GM12801 (cell line): ENCODE measurements around the gene CKLF.

Source experiments
- TF ChIP-seq, protein P1 (sequence below): IDR thresholded peaks from one replicate; pipeline ENCODE4 v1.5.1; 2011; ENCODE audit warnings: control low read depth; ENCODE audit not compliant: insufficient read length; ENCODE audit errors: extremely low read depth

CKLF gene

DNA sequence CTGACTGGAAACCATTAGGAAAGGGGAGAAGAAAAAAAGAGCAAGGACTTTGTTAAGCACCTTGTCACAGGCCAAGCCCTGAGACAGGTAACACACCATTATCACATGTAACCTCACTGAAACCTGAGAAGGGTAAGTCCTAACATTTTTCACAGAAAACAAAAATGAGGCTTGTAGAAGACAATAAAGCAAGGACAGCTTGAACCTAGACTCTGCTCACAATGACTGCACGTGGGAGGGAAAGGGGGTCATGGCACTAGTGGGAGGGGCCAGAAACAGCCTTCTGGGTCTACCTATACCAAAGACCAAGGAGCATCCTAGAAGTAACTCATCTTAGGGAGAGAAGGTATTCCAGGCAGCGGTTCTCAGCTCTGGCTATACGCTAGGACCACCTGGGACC is 10.0 kb upstream of the CKLF start:
- TF ChIP-seq, protein P1, sequence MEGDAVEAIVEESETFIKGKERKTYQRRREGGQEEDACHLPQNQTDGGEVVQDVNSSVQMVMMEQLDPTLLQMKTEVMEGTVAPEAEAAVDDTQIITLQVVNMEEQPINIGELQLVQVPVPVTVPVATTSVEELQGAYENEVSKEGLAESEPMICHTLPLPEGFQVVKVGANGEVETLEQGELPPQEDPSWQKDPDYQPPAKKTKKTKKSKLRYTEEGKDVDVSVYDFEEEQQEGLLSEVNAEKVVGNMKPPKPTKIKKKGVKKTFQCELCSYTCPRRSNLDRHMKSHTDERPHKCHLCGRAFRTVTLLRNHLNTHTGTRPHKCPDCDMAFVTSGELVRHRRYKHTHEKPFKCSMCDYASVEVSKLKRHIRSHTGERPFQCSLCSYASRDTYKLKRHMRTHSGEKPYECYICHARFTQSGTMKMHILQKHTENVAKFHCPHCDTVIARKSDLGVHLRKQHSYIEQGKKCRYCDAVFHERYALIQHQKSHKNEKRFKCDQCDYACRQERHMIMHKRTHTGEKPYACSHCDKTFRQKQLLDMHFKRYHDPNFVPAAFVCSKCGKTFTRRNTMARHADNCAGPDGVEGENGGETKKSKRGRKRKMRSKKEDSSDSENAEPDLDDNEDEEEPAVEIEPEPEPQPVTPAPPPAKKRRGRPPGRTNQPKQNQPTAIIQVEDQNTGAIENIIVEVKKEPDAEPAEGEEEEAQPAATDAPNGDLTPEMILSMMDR = no peak

DNA sequence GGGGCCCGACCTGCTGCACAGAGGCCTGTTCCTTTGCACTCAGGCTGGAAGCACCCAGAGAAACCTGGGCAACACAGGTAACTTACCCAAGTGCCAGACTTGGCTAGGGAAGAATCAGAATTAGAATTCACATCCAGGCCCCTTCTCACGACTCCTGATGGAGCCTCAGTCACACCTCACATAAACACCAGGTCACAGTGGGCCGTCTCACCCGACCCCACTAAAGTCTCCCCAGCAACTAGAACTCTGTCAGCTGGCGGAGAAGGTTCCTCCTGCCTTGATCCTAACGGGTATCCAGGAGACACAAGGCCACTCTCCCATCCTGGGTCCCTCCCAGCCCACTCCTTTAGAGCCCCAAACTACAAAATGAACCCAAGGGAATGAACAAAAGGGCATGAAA is 8.8 kb upstream of the CKLF start:
- TF ChIP-seq, protein P1 = no peak

DNA sequence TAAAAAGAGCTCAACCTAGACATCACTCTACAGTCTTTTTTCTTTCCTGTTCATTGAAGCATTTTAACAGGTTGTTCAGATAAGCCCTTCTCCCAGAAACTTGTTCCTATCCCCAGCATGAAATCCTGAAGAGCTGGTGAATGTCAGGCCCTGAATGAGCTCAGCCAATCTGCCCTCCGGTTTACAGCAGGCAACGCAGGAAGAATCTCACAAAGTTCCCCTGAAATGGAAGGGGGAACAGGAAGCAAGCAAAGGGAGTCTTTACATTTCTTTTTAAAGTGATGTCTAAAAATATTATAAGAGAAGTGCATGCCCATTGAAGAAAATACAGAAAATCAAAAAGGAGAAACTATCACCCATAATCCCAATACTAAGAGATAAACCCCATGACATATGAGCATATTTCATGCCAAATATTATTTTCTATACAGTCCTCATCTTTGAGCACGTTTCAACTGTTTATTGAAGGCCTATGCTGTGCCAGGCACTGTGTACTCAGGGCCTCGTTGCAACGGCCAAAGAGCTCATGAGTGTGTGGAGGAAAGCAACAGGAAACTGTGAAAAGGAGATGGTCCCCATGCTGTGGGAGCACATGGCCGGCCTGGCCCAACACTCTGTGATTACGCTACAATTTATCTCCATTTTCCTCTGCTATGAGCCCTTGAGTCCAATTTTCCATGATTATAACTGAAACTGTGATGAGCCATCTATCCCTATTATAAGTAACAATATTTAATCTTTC is 8.2 kb upstream of the CKLF start:
- TF ChIP-seq, protein P1 = no peak

GRCh38 chr16:66547101-66547989 is 5.0 kb upstream of the CKLF start:
- TF ChIP-seq, protein P1 = no peak

DNA sequence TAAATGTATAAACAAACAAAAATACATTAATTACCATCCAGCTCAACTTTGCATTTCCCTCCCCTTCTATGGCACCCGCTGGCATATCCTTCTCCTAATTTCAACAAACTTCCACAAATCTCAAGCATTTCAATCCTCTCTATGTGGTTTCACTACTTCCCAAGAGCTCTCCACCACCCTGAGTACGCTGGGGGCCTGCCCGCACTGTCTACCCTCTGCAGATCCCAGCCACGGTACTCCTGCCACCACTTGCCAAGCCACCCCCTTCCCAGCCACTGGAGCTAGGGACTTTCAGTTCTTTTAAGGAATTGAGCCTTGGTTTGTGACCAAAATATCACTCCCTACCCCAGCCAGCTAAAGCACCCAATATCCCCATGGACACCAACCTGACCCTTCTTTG is 4.3 kb upstream of the CKLF start:
- TF ChIP-seq, protein P1 = no peak

GRCh38 chr16:66548868-66549267 is 3.5 kb upstream of the CKLF start:
- TF ChIP-seq, protein P1 = no peak

- TF ChIP-seq, protein P1 = no peak
These were observed 2.9 kb upstream of the CKLF start, which contains the start of gene TK2 for GRCh38 chr16:66549284-66550131. Gene TK2, minus strand, starts transcription at chr16:66550122. Its CDS starts 61 bp downstream, at chr16:66550061.
